Testis (tissue), 3 donors: Measurements from ENCODE around the gene CTNNA2. TPM values are rescaled to one million over a fixed set of nuclear protein-coding genes. Genes with fewer than 3 reads are reported as not detected.

Source experiments
- DNase-seq: peaks from one replicate; pipeline ENCODE4 v3.0.0-alpha.2; 2019
- H3K27ac ChIP-seq, 2 donors: fragments of 200-600 bp; sonication (generic); one replicate each; pipeline ENCODE4 v1.5.1; 2019
- H3K27me3 ChIP-seq: fragments of 200-600 bp; sonication (generic); one replicate; pipeline ENCODE4 v1.5.1; 2019
- H3K36me3 ChIP-seq: fragments of 200-600 bp; sonication (generic); one replicate; pipeline ENCODE4 v1.5.1; 2017; ENCODE audit warnings: low read depth; ENCODE audit errors: missing control alignments
- H3K4me1 ChIP-seq: fragments of 200-600 bp; sonication (generic); one replicate; pipeline ENCODE4 v1.5.1; 2019
- H3K4me3 ChIP-seq, 2 donors: fragments of 200-600 bp; sonication (generic); one replicate each; pipeline ENCODE4 v1.5.1; 2017 to 2019
- H3K9me3 ChIP-seq: fragments of 200-600 bp; sonication (generic); one replicate; pipeline ENCODE4 v1.5.1; 2017
- CTCF ChIP-seq, 3 experiments: fragments of 450-650 bp in 2 of 3; fragments of 200-600 bp in 1 of 3; sonication (generic) in 1 of 3; IDR thresholded peaks; one replicate each; pipeline ENCODE4 v1.5.1; 2016 to 2019; ENCODE audit warnings: antibody characterized with exemption in 3 of 3, mild to moderate bottlenecking in 2 of 3, moderate library complexity in 1 of 3
- POLR2A ChIP-seq: fragments of 450-650 bp; IDR thresholded peaks from one replicate; pipeline ENCODE4 v1.6.1; 2017; ENCODE audit warnings: antibody characterized with exemption, mild to moderate bottlenecking, moderate library complexity
- WGBS, 2 donors: methylation state at CpG; one replicate each; pipeline ENCODE4 v1.1.5; 2018; 5-methylcytosine and 5-hydroxymethylcytosine counted together
- intact Hi-C: fragments of 100-400 bp; cut with DNase I; formaldehyde crosslinking; loops from one replicate; pipeline ENCODE4 v1.15.1; 2023; ENCODE audit warnings: low total_unique reads
- polyA plus RNA-seq: library from polyadenylated mRNA; stranded (reverse); fragments of 350-450 nt; fragmentation: Illumina TruSeq; extraction: RNeasy Lipid Tissue Mini Kit (QIAGEN cat#74804); gene quantifications from one replicate; pipeline ENCODE4 v1.2.3, GENCODE V29; 2014; ENCODE audit warnings: low read depth, low replicate concordance; ENCODE audit not compliant: insufficient read depth
- total RNA-seq, 2 donors: library from RNA; depleted of rRNA; stranded (reverse); fragments of >200 nt; gene quantifications; one replicate each; pipeline ENCODE4 v1.2.3, GENCODE V29; 2016

Gene CTNNA2
- total and polyA plus RNA-seq, 3 donors from 2014 or later = 36.8 to 44.5 (median 43.4) TPM

DNA sequence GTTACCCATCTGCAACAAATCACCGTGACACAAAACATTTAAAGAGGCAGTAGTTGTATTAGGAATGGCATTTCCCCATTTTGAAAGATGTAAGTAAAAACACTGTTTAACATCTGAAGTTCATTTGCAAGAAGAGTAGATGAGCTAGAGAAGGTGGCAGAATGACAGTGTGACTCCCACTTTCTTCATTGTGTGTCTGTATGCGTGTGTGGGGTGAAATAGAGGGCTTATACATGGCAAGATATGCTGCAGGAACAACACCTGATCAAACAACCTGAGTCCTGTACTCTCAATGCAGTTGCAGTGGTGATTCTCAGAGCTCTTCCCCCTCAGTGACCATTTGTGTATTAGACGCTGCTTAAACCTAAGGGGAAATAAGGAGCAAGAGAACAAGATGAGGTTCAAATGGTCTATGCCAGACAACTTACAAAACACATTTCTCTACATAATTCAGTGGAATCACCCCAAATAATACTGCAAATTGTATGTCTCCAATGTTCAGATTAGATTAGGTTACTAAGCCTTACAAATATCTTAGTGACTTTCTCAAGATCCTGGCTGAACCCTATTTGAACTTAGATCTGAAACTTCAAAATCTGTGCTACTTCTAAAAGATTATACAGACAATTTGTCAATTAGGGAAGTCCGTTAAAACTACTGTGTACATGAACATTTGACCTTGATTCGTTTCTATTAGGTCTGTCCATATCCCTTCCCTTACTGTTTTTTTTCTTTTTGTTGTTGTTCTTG lies 561.6 kb downstream of the CTNNA2 start:
- Histone ChIP-seq H3K27ac (no peak overlapping the region), H3K4me1 (no peaks in the 10 kb centered on the region), H3K9me3 (no peaks in the 10 kb centered on the region), H3K27me3 (no peaks in the 10 kb centered on the region), H3K36me3 (no peaks in the 10 kb centered on the region), H3K4me3 (no peak overlapping the region)
- intact Hi-C loops = no loop called here
- no peak for DNase-seq
- TF ChIP-seq POLR2A = no peak
- no peak for TF ChIP-seq CTCF (IDR thresholded peaks at IDR 0.05)
- 60 to 67% methylated on average over 5 of the region's 5 CpGs for WGBS, 2 donors

DNA sequence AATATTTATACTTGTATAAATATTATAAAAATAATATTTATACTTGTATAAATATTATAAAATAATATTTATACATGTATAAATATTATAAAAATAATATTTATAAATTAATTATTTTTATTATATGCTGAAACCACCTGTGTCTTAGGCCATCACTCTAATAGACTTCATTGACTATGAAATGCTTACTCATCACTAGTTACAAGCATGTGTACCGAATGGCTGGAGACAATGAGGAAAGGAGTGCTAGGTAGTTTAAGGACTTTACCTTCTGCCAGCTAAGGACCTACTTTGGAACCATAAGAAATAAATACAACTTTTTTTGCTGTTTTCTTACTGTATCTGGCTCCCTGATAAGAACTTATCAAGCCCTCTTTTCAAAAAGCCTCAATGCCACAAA lies 562.9 kb downstream of the CTNNA2 start:
- no peaks in the 10 kb centered on the region for H3K4me1 ChIP-seq
- H3K4me3 ChIP-seq = no peak overlapping the region
- 83 to 90% methylated on average over 1 of the region's 1 CpG for WGBS, 2 donors
- TF ChIP-seq POLR2A = no peak
- no peak for TF ChIP-seq CTCF (IDR thresholded peaks at IDR 0.05)
- no peak overlapping the region for H3K27ac ChIP-seq
- H3K27me3 ChIP-seq = no peaks in the 10 kb centered on the region
- intact Hi-C loops = no loop called here
- DNase-seq = no peak
- H3K9me3 ChIP-seq = no peaks in the 10 kb centered on the region
- H3K36me3 ChIP-seq = no peaks in the 10 kb centered on the region

DNA sequence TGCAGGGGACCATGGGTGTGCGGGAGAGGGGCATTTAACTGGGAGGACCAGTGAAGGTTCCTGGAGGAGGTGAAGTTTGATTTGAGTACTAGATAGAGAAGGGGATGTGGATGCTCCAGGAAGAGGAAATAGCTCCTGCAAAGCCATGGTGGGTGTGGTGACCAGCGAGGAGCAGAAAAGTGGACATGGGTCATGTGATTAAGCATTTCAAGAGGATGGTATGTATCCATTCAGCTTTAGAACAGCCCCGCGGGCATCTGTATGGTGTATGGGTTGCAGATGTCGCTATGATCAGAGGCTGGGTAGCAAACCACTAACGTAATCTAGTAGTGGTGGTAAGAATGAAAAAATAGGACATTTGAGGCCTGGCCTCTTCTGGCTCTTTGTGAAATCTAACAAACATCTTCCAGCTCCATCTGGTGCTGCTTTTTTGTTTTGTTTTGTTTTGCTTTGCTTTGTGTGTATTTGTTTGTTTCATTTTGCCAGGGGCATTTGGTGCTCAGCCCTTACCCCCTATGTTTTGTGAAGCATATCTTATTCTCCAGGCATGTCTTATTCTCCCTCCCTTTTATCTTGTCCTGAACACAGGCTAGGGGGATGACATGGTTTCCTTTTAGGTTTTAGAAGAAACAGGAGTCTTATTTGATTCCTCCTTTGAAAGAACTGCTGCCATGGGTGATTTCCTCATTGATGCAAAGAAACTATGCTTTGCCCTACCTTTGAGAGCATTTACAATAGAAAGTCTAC lies 565.6 kb downstream of the CTNNA2 start:
- no peak overlapping the region for H3K27ac ChIP-seq
- H3K4me3 ChIP-seq = no peak overlapping the region
- intact Hi-C loops = no loop called here
- H3K27me3 ChIP-seq = no peaks in the 10 kb centered on the region
- no peak for TF ChIP-seq CTCF (IDR thresholded peaks at IDR 0.05)
- TF ChIP-seq POLR2A = no peak
- 91% methylated on average over 6 of the region's 6 CpGs for WGBS, 2 donors
- no peaks in the 10 kb centered on the region for H3K4me1 ChIP-seq
- DNase-seq = no peak
- no peaks in the 10 kb centered on the region for H3K36me3 ChIP-seq
- no peaks in the 10 kb centered on the region for H3K9me3 ChIP-seq

DNA sequence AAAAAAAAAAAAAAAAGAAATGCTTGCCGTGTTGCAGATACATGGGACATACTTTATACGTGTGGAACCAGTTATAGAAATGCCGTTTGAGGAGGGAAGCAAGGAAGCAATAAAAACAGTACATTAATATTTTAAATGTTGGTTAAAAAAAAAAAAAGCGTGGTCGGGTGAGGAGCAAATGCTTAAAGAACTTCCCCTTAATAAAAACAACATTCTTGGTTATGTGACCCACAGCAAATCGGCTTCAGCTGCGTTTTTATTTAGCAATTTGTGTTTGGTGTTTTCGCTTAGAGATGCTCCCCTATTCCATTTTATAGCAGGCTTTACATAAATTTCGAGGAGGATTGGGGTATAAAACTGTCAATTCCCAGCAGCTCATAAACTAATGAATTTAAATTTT lies 568.1 kb downstream of the CTNNA2 start:
- intact Hi-C loops = no loop called here
- Histone ChIP-seq H3K9me3 (no peaks in the 10 kb centered on the region), H3K27me3 (no peaks in the 10 kb centered on the region), H3K36me3 (no peaks in the 10 kb centered on the region), H3K27ac (no peak overlapping the region), H3K4me1 (no peaks in the 10 kb centered on the region), H3K4me3 (no peak overlapping the region)
- no peak for DNase-seq
- 36 to 48% methylated on average over 9 of the region's 9 CpGs for WGBS, 2 donors
- no peak for TF ChIP-seq POLR2A

DNA sequence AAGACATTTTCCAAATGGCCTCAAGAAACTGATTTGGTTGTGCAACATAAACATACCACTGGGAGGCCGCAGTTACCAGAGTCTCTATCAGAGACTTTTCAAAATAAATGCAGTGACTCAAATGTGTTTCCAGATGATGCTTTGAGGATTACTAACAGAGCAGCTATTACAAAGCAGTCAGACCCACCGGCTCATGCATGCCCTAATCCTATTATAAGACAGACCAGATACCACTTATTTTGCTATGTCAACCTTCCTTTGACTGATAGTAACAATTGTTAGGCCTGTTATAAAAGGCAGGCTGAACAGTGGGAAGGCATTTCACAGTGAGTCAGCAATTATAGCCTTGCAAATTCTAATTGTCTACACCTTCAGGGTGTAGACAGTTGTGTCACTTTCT lies 574.0 kb downstream of the CTNNA2 start:
- Histone ChIP-seq H3K36me3 (no peaks in the 10 kb centered on the region), H3K27me3 (no peaks in the 10 kb centered on the region), H3K9me3 (no peaks in the 10 kb centered on the region), H3K27ac (no peak overlapping the region), H3K4me3 (no peak overlapping the region), H3K4me1 (no peaks in the 10 kb centered on the region)
- DNase-seq = no peak
- intact Hi-C loops = no loop called here
- TF ChIP-seq CTCF (IDR thresholded peaks at IDR 0.05) (no peak), POLR2A (no peak)
- WGBS, 2 donors = 48 to 57% methylated on average over 2 of the region's 2 CpGs
